Fibroblast of lung (primary cell): ENCODE measurements around the gene ITGA8.

ENCODE experiments used
- CTCF ChIP-seq, 2 donors: IDR thresholded peaks in 1 of 2; conservative IDR thresholded peaks in 1 of 2; 1 replicate in 1 of 2; 2 replicates in 1 of 2; pipeline ENCODE4 v1.5.1; 2011 to 2012; ENCODE audit warnings: low read length in 2 of 2, control low read depth in 1 of 2, inconsistent platforms in 1 of 2, low read depth in 1 of 2, mild to moderate bottlenecking in 1 of 2
- EZH2 ChIP-seq: IDR thresholded peaks from 2 replicates; pipeline ENCODE4 v1.5.1; 2012; ENCODE audit warnings: low read length, control low read depth, mild to moderate bottlenecking; ENCODE audit errors: missing control alignments

GRCh38 chr10:15626937-15627336 is 92.8 kb downstream of the ITGA8 start:
- TF ChIP-seq CTCF (conservative IDR thresholded peaks at IDR 0.05 in 1 of 2, IDR thresholded peaks at IDR 0.05 in 1 of 2; ENCODE audit: low read depth in 1 of 2, low read length in 2 of 2) (no peak), EZH2 (no peak)
